ENCODE results near the gene DSPP. TPM values are rescaled to one million over a fixed set of nuclear protein-coding genes. Genes with fewer than 3 reads are reported as not detected.

The DSPP gene
- total and polyA plus RNA-seq, 12 donors: 0.06 TPM; not detected in 11

GRCh38 chr4:87651941-87652340 lies 43.6 kb downstream of the DSPP start:
- H3K4me1 ChIP-seq (replicated peaks in 1 of 2): no peaks in the 10 kb centered on the region
- no peak for TF ChIP-seq POLR2A (IDR thresholded peaks at IDR 0.05)
- TF ChIP-seq, protein P1, sequence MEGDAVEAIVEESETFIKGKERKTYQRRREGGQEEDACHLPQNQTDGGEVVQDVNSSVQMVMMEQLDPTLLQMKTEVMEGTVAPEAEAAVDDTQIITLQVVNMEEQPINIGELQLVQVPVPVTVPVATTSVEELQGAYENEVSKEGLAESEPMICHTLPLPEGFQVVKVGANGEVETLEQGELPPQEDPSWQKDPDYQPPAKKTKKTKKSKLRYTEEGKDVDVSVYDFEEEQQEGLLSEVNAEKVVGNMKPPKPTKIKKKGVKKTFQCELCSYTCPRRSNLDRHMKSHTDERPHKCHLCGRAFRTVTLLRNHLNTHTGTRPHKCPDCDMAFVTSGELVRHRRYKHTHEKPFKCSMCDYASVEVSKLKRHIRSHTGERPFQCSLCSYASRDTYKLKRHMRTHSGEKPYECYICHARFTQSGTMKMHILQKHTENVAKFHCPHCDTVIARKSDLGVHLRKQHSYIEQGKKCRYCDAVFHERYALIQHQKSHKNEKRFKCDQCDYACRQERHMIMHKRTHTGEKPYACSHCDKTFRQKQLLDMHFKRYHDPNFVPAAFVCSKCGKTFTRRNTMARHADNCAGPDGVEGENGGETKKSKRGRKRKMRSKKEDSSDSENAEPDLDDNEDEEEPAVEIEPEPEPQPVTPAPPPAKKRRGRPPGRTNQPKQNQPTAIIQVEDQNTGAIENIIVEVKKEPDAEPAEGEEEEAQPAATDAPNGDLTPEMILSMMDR (IDR thresholded peaks at IDR 0.05): no peak
- H3K27ac ChIP-seq: no peak overlapping the region
- DNase-seq: no peak
- intact Hi-C loops (cut with DNase I): no loop called here
- WGBS, 4 donors: 77 to 90% (median 85%) methylated on average over 3 of the region's 3 CpGs
- no peaks in the 10 kb centered on the region for H3K9me3 ChIP-seq (replicated peaks in 1 of 3)
- H3K36me3 ChIP-seq (replicated peaks in 1 of 2): no peaks in the 10 kb centered on the region
- no peak overlapping the region for H3K4me3 ChIP-seq
- H3K27me3 ChIP-seq: peaks cover 14% of the 10 kb centered on the region

- H3K27ac ChIP-seq: no peak overlapping the region
- H3K9me3 ChIP-seq (replicated peaks in 1 of 3): no peaks in the 10 kb centered on the region
- H3K27me3 ChIP-seq: peaks cover 14% of the 10 kb centered on the region
- 75 to 83% (median 82%) methylated on average over 1 of the region's 1 CpG for WGBS, 4 donors
- no peak for TF ChIP-seq POLR2A (IDR thresholded peaks at IDR 0.05)
- TF ChIP-seq, protein P1 (IDR thresholded peaks at IDR 0.05): no peak
- H3K4me3 ChIP-seq: no peak overlapping the region
- H3K36me3 ChIP-seq (replicated peaks in 1 of 2): no peaks in the 10 kb centered on the region
- intact Hi-C loops (cut with DNase I): no loop called here
- no peaks in the 10 kb centered on the region for H3K4me1 ChIP-seq (replicated peaks in 1 of 2)
- DNase-seq: no peak
Measured at GRCh38 chr4:87654487-87655044, 46.2 kb downstream of the DSPP start.

GRCh38 chr4:87657525-87657924 lies 49.2 kb downstream of the DSPP start:
- DNase-seq: no peak
- H3K36me3 ChIP-seq (replicated peaks in 1 of 2): no peaks in the 10 kb centered on the region
- WGBS, 4 donors: 50 to 65% (median 55%) methylated on average over 3 of the region's 3 CpGs
- H3K4me1 ChIP-seq (replicated peaks in 1 of 2): no peaks in the 10 kb centered on the region
- H3K4me3 ChIP-seq: no peak overlapping the region
- H3K27me3 ChIP-seq: no peaks in the 10 kb centered on the region
- TF ChIP-seq, protein P1 (IDR thresholded peaks at IDR 0.05): no peak
- TF ChIP-seq POLR2A (IDR thresholded peaks at IDR 0.05): no peak
- intact Hi-C loops (cut with DNase I): no loop called here
- no peaks in the 10 kb centered on the region for H3K9me3 ChIP-seq (replicated peaks in 1 of 3)
- no peak overlapping the region for H3K27ac ChIP-seq

GRCh38 chr4:87659247-87659931 lies 51.1 kb downstream of the DSPP start:
- intact Hi-C loops (cut with DNase I): no loop called here
- TF ChIP-seq POLR2A (IDR thresholded peaks at IDR 0.05): no peak
- TF ChIP-seq, protein P1 (IDR thresholded peaks at IDR 0.05): no peak
- DNase-seq: no peak

More at GRCh38 chr4:87659247-87659931, 51.1 kb downstream of the DSPP start:
- Histone ChIP-seq H3K27me3 (no peaks in the 10 kb centered on the region), H3K36me3 (replicated peaks in 1 of 2) (no peaks in the 10 kb centered on the region), H3K27ac (no peak overlapping the region), H3K9me3 (replicated peaks in 1 of 3) (no peaks in the 10 kb centered on the region), H3K4me1 (replicated peaks in 1 of 2) (no peaks in the 10 kb centered on the region), H3K4me3 (no peak overlapping the region)
- 69 to 86% (median 72%) methylated on average over 3 of the region's 3 CpGs for WGBS, 4 donors
